ENCODE measurements around the gene RNPEP. TPM values are rescaled to one million over a fixed set of nuclear protein-coding genes. Genes with fewer than 3 reads are reported as not detected.
A peak's percentile ranks its signal among the peaks of the same experiment; 100 is the strongest.

RNPEP gene
- total RNA-seq, 1 donor: 74.2 TPM

- no peak overlapping the region for H3K4me3 ChIP-seq (ENCODE audit: insufficient read depth, low read length)
- no peaks in the 10 kb centered on the region for H3K27me3 ChIP-seq (ENCODE audit: insufficient read depth, low read length)
- H3K4me2 ChIP-seq (ENCODE audit: insufficient read depth, low read length): no peak overlapping the region
- no peaks in the 10 kb centered on the region for H3K9me3 ChIP-seq (ENCODE audit: low read depth, low read length)
- H3K36me3 ChIP-seq (ENCODE audit: insufficient read depth, low read length): no peaks in the 10 kb centered on the region
- H3K79me2 ChIP-seq (ENCODE audit: insufficient read depth, low read length): no peaks in the 10 kb centered on the region
- H4K20me1 ChIP-seq (ENCODE audit: insufficient read depth, low read length): no peaks in the 10 kb centered on the region
- no peak for TF ChIP-seq CTCF (IDR thresholded peaks at IDR 0.05; ENCODE audit: extremely low read depth, low read depth, low read length)
- H3K4me1 ChIP-seq (ENCODE audit: insufficient read depth, low read length): no peaks in the 10 kb centered on the region
- DNase-seq (ENCODE audit: insufficient read length, low spot score, missing footprints): peak; percentile 81
- H2AFZ ChIP-seq (ENCODE audit: low read length): no peak overlapping the region
- no peak overlapping the region for H3K27ac ChIP-seq (ENCODE audit: low read depth, low read length)
These were observed 33.8 kb downstream of the RNPEP start for GRCh38 chr1:202016022-202016810.

- Histone ChIP-seq H2AFZ (ENCODE audit: low read length) (no peak overlapping the region), H3K27me3 (ENCODE audit: insufficient read depth, low read length) (no peaks in the 10 kb centered on the region), H3K27ac (ENCODE audit: low read depth, low read length) (no peak overlapping the region), H3K36me3 (ENCODE audit: insufficient read depth, low read length) (no peaks in the 10 kb centered on the region), H3K4me3 (ENCODE audit: insufficient read depth, low read length) (no peak overlapping the region), H3K9me3 (ENCODE audit: low read depth, low read length) (no peaks in the 10 kb centered on the region), H4K20me1 (ENCODE audit: insufficient read depth, low read length) (no peaks in the 10 kb centered on the region), H3K4me1 (ENCODE audit: insufficient read depth, low read length) (no peaks in the 10 kb centered on the region), H3K79me2 (ENCODE audit: insufficient read depth, low read length) (no peaks in the 10 kb centered on the region), H3K4me2 (ENCODE audit: insufficient read depth, low read length) (no peak overlapping the region)
- no peak for DNase-seq (ENCODE audit: insufficient read length, low spot score, missing footprints)
- no peak for TF ChIP-seq CTCF (IDR thresholded peaks at IDR 0.05; ENCODE audit: extremely low read depth, low read depth, low read length)
These were observed 34.6 kb downstream of the RNPEP start for GRCh38 chr1:202016811-202017748.

GRCh38 chr1:202017749-202018467 lies 35.5 kb downstream of the RNPEP start:
- no peak overlapping the region for H3K4me2 ChIP-seq (ENCODE audit: insufficient read depth, low read length)
- H3K27me3 ChIP-seq (ENCODE audit: insufficient read depth, low read length): no peaks in the 10 kb centered on the region
- H2AFZ ChIP-seq (ENCODE audit: low read length): no peak overlapping the region
- TF ChIP-seq CTCF (IDR thresholded peaks at IDR 0.05; ENCODE audit: extremely low read depth, low read depth, low read length): no peak
- H3K27ac ChIP-seq (ENCODE audit: low read depth, low read length): no peak overlapping the region
- H3K36me3 ChIP-seq (ENCODE audit: insufficient read depth, low read length): no peaks in the 10 kb centered on the region
- no peaks in the 10 kb centered on the region for H4K20me1 ChIP-seq (ENCODE audit: insufficient read depth, low read length)
- no peaks in the 10 kb centered on the region for H3K79me2 ChIP-seq (ENCODE audit: insufficient read depth, low read length)
- DNase-seq (ENCODE audit: insufficient read length, low spot score, missing footprints): no peak
- peaks cover 7% of the 10 kb centered on the region for H3K4me1 ChIP-seq (ENCODE audit: insufficient read depth, low read length)
- H3K9me3 ChIP-seq (ENCODE audit: low read depth, low read length): no peaks in the 10 kb centered on the region
- H3K4me3 ChIP-seq (ENCODE audit: insufficient read depth, low read length): no peak overlapping the region
